D341Med (cell line): Measurements from ENCODE around the gene NDUFA6.
A peak's percentile ranks its signal among the peaks of the same experiment; 100 is the strongest.

Source experiments
- DNase-seq: peaks from one replicate; pipeline ENCODE4 v3.0.0; 2012; ENCODE audit warnings: low spot score

The NDUFA6 gene

DNA sequence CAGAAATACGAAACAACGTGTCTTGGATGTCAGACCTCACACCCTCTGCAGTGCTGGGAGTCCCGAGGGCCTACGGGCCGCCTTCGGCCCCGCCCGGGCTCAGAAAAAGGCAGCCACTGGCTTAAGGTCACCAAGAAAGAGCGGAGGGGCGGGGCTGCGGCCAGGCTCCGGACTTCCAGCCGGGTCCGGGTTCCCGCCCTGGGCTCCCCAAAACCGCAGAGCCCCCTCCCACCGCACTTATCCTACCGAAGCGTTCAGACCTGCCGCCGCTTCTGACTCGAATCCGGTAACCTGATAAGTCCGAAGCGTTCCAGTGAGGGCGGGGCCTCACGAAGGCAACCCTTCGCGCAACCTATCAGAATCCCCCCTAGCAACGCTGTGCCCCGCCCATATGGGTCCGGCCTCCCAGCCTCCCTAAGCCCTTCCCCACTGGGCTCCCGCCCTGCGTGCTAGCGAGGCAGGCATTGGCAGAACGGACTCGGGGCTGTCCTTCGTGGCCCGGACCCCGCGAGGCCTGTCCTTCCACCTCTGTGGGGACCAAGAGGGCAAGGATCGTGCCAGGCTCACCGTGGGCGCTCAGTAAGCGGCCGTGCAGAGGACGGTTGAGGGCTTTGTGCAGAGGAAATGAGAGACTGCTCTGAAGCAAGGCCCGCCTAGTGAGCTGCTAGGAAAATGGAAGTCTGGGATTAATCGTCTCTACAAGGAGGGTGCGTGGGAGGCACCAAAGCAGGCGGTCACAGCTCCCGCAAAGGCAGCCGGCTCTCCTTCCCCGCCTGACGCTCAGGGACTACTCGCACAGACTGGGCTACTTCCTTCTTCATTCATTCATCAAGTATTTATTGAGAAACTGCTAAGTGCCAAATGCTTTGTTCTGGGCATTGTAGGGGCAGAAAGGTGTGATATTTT, 19.8 kb downstream of the NDUFA6 start, which contains the start of gene NAGA:
Gene NAGA (minus strand): TSS at position 296 of the 906 bp plus-strand sequence. CDS start 515 bp downstream, outside the sequence.
- DNase-seq, result peak; percentile 98

DNA sequence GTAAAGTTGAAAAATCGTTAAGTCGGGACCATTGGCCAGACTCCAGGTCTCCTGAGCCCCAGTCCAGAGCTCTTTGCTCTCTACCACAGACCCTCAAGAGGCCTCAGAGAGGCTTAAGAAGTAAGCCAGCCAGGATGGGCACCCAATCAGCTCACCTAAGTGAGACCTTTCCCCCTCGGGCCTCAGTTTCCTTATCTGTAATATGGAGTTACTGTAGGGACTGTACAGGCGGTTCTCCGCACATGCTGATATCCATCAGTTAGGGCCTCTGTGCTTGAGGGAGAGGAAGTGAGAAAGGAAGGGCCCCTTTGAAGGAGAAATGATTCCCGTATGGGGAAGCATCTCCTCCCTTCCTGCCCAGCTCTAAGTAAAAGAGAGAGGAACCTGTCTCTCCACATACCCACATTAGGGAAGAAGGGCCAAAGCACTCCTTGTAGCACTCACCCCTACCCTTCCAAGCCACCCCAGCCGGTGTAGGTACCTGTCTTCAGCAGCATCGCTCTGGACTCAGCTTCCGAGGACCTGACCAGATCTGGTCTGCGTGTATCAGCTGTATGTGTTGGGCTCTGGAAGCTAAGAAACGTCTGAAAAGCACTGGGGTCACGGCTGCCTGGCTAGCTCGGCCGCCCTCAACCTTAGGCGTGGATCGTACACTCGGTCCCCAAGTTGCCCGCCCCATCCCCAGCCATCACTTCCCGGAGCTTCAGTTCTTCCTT, 20.6 kb downstream of the NDUFA6 start:
- DNase-seq, result peak; percentile 18

DNA sequence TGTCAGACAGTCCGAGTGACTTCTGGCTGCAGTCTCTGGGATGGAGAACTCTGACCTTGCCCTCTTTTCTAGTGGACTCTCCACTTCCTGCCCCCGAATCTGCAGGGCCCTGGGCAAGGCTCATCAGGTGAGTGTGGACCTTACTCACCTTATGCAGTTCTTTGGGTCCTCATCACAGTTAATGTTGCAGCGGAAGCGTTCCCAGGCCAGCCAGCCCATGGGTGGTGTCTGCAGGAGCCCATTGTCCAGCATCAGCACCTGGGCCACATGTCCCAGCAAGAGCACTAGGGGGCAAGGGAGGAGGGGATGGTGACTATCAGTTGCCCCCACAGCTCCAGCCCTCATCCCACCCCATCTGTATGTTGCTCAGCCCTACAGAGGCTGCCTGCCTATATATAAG, 22.3 kb downstream of the NDUFA6 start:
- no peak for DNase-seq

DNA sequence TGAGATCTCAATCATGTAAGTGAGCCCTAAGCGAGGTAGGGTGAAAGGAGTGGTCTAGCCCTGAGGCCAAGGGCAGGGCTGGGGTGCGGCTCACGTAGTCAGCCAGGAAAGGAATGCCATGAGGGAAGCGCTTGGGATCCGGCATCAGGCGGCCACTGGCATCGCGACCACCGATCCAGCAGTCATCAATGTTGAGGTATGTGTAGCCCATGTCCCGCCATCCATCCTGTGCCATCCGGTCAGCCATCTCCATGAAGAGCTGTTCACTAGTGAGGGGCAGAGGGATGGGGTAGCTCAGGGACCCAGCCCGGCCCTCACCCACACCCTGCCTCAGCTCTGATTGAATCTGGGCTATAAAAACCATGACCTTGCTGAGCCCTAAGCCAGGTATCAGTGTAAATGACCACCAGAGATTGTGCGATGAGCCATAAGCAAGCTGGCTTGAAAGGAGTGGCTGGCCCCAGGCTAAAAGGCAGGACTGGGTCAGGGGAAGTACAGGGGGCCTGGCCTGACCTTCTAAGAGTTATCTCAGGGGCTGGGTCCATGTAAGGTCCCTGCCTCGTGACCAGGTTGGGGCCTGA, 22.8 kb downstream of the NDUFA6 start:
- peak; percentile 5 for DNase-seq

DNA sequence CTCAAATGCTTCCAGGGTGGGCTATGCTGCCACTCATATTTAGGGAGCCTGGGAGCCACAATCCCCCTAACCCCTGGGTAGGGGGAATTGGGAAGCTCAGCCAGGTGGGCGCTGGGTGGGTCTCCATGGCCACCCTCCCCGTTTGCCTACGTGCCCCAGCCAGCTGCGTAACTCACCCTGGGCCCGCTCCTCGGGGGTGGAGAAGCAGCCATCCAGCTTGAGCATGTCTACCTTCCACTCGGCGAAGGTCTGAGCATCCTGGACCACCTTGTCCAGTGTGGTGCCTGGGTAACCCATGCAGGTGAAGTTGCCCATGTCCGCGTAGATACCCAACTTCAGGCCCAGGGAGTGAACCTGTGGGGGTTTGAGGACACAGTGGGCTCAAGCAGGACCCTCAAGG, 23.6 kb downstream of the NDUFA6 start:
- DNase-seq, result no peak

DNA sequence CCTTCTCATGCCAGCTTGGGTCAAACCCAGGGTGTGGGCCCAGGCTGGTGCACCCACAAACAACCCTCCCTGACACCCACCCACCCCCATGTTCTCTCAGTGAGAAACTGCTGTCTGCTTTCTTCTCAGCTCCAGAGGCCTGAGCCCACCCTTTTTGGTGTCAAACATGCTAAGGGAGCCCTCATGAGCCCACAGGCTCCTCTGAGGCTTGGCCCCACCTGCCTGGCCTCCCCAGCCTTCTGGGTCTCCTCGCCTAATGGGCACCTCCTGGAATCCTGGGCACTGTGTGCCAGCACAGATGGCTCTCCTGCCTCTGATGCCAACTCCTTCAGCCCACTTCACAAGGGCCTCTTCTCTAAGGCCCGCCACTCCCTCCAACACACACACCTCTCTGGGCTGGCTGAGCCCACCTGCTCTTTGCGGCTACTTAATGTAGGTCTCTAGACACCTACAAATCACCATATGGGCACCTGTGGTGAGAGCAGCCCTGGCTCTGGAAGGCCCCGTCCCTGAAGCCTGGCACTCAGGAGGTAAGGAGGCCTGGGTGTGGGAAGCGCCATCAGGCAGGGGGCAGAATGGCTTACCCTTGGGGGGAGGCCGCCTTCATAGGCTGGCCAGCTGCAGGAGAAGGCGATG, 24.3 kb downstream of the NDUFA6 start:
- peak; percentile 7 for DNase-seq

DNA sequence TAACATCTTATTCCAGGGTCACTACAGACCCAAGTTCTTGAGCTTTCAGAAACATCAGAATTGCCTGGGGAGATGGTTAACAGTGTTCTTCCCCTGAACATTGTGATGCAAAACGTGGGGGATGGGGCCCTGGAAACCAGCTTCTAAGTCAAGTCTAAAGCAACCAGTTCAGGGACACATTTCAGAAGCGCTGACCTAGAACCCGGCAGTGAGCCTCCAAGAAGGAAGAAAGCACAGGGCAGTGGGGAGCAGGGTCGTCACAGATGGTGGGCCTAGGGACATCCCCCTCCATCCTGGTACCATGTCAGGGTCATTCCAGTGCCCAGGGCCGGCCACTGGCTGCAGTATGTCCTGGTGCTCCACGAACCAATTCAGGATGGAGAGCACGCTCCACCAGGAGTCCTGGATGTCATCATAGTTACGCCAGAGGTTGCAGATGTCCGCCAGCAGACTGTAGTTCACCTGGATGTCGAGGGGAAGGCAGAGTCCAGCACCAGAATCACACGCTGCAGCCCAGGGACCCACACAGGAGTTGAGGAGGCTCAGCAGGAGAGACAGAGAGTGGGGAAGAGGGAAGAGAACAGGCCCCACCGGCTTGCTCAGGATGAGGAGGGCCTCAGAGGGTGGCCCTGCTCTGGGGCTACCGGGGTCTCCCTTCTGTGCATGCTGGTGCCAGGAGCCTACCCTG, 25.0 kb downstream of the NDUFA6 start:
- peak; percentile 8 for DNase-seq

DNA sequence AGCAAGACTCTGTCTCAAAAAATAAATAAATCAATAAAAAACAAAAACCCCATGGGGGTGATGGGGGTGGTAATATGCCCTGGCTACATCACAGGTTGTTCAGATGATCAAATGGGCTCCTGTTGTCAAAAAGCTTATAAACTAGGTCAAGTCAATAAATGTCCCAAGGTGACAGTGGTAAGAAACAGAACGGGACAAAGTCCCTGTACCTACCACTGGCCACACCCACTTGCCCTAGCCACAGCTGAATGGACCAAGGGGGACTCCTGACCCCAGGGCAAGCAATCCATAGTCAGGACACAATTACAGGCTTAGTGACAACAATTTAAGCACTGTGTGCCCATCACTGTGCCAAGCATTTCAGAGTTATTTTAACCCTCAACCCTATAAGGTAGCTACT, 25.9 kb downstream of the NDUFA6 start:
- peak; percentile 7 for DNase-seq

DNA sequence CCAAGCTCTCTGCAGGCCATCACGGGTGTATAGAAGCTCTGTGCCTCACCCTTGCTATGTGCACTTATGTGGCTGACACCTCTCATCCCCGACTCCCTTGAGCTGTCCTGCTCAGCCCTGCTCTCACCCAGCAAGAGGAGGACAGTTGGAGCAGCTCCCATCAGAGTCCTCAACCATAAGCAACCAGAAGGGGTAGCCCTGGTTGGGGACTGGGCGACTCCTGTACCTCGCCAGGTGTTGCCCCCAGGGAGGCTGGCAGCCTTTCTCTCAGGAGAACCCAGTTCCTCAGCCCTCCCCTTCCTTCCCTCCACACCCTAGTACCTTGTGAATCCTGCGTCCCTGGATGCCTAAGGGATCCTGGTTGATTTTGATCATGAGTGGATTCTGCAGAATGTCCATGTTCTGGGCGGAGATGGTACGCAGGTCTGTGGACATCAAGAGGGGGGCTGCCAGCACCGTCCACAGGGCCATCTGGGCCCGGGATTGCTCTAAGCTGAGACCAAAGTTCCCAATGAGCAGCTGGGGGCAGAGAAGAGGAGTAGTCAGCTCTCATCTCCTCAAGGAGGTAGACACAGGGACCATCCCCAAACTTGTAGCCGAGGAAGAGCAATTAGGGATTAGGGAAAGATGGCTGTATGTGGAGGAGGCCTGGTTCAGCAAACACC, 27.9 kb downstream of the NDUFA6 start:
- DNase-seq, result peak; percentile 12

DNA sequence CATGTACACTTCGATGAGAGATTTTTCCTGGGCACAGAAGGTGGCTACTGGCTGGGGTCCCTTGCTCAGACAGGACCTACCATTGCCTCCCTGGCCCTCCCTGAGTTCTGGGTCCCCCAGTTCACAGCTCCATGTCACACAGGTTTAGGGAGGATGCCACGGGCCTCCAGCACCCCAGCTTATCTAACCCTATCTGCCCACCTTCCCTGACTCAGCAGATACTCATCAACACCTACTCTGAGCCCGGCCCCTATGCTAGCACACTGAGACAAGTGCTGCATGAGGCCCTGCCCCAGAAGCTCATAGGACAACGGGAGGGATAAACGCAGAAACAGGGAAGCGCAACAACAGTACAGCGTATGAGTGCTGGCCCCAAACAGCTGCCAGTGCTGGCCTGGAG, 29.5 kb downstream of the NDUFA6 start:
- peak; percentile 12 for DNase-seq

DNA sequence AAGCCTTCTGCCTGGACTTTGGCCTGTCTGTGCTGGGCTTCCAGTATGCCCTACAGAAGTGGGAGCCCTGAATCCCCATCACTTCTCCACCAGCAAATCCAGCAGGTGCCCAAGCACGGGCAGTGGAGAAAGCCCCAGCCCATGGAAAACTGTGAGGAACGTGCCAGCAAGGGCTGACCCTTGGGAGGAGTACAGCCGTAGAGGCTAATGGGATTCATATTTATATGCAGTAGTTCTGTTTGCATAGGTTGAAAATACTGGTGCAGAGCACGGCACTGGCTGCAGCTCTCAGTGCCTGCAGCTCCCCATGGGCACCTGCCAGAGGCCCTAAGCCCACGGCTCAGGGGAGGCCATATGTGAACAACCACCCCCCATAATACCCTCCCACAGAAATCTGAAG, 30.1 kb downstream of the NDUFA6 start:
- DNase-seq, result peak; percentile 6

DNA sequence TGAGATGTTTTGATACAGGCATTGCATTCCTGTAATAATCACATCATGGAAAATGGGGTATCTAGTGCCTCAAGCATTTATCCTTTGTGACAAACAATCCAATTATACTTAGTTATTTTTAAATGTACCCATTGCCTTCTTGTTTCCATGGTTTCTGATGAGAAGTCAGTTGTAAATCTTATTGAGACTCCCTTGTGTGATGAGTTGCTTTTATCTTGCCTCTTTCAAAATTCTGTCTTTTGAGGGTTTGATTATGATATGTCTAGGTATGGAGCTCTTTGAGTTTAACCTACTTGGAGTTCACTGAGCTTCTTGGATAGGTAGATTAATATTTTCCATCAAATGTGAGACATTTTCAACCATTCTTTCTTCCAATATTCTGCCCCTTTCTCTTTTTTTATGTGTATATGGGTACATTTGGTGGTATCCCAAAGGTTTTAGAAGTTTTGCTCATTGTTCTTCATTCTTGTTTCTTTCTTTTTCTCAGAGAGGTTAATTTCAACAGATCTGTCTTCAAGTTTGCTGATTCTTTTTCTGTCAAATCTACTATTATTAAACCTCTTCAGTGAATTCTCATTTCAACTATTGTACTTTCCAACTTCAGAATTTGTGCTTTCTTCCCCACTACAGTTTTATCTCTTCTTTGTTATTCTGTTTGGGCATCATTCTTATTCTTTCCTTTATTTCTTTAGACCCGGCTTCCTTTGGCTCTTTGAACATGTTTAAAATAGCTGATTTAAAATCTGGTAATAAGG, 33.6 kb downstream of the NDUFA6 start:
- DNase-seq, result no peak

DNA sequence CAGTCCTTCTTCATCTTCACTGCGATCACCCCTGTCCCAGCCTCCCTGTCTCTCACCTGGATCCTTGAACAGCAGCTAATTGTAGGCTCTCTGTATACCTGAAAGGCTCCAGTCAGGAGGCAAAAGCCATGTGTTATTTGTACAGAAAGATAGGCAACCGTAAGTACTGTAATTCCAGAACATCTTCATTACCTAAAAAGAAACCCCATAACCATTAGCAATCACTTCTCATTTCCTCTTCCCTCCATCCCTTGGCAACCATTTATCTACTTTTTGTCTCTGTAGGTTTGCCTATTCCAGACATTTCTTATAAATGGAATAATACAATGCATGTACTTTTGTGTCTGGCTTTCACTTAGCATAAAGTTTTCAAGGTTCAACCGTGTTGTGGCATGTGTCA, 37.8 kb downstream of the NDUFA6 start:
- no peak for DNase-seq

DNA sequence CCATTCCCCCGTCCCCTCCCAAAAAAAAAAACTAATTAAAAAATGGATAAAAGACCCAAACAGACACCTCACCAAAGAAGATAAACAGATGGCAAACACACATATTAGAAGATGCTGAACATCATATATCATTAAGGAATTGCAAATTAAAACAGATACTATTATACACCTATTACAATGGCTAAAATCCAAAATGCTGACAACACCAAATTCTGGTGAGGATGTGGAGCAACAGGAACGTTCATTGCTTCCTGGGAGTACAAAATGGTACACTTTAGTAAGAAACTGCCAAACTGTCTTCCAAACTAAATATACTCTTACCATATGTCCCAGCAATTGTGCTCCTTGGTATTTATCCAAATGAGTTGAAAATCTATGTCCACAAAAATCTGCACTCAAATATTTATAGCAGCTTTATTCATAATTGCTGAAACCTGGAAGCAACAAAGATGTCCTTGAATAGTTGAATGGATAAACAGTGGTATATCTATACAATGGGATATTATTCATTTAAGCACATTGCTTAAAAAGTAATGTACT, 39.9 kb downstream of the NDUFA6 start:
- DNase-seq, result no peak

DNA sequence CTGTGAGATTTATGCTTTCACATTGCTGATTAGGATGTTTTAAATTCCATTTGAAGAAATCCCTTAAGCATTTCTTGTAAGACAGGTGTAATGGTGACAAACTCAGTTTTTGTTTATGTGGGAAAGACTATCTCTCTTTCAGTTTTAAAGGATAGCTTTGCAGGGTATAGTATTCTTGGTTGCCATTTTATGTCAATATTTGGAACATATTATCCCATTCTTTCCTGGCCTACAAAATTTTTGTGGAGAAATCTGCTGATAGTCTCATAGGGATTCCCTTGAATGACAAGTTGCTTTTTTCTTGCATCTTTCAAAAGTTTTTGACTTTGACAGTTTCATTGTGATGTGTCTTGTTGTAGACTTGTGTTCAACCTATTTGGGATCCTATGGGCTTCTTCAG, 48.8 kb downstream of the NDUFA6 start:
- no peak for DNase-seq

DNA sequence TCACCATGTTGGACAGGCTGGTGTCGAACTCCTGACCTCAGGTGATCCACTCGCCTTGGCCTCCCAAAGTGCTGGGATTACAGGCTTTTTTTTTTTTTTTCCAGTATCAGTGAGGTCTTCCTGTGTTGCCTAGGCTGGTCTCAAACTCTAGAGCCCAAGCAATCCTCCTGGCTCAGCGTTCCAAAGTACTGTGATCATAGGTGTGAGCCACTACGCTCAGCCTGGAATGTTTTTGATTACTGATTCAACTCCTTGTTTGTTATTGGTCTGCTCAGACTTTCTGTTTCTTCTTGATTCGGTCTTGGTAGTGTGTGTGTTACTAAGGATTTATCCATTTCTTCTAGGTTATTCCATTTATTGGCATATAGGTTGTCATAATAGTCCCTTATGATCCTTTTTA, 51.3 kb downstream of the NDUFA6 start:
- DNase-seq, result no peak
